ENCODE data around the gene GOLGA1. TPM values are rescaled to one million over a fixed set of nuclear protein-coding genes. Genes with fewer than 3 reads are reported as not detected.
"Not testable (repeated sequence)": the region's sequence is repeated elsewhere in the genome, so short reads cannot be mapped to it uniquely, and the experiment has no call there.

Gene GOLGA1
- 10.3 and 14.1 TPM in 2 replicates for total RNA-seq (2014; rRNA removed; shearing (Covaris generic); ENCODE audit: low replicate concordance)

GRCh38 chr9:124940894-124941678, at the start of gene GOLGA1:
Gene GOLGA1, minus strand, starts transcription at chr9:124941083. Its CDS starts 2,372 bp downstream, at chr9:124938711.
- in situ Hi-C loops (cut with HindIII; ENCODE audit: low pct_unique_long_range_greater_than_20kb, low sequenced_read_pairs), result no loop called here
- DNase-seq (ENCODE audit: low read depth), result peak; percentile 96

GRCh38 chr9:124983698-124984097, 42.8 kb upstream of the GOLGA1 start:
- in situ Hi-C loops (cut with HindIII; ENCODE audit: low pct_unique_long_range_greater_than_20kb, low sequenced_read_pairs), result no loop called here
- no peak for DNase-seq (ENCODE audit: low read depth)

- DNase-seq (ENCODE audit: low read depth), result no peak
- in situ Hi-C loops (cut with HindIII; ENCODE audit: low pct_unique_long_range_greater_than_20kb, low sequenced_read_pairs), result no loop called here
Measured at GRCh38 chr9:124980431-124980830, 39.5 kb upstream of the GOLGA1 start.

- in situ Hi-C loops (cut with HindIII; ENCODE audit: low pct_unique_long_range_greater_than_20kb, low sequenced_read_pairs), result no loop called here
- no peak for DNase-seq (ENCODE audit: low read depth)
Measured at GRCh38 chr9:124975131-124975530, 34.2 kb upstream of the GOLGA1 start.

GRCh38 chr9:124973807-124974206, 32.9 kb upstream of the GOLGA1 start:
- in situ Hi-C loops (cut with HindIII; ENCODE audit: low pct_unique_long_range_greater_than_20kb, low sequenced_read_pairs), result no loop called here
- DNase-seq (ENCODE audit: low read depth), result no peak

- in situ Hi-C loops (cut with HindIII; ENCODE audit: low pct_unique_long_range_greater_than_20kb, low sequenced_read_pairs), result no loop called here
- DNase-seq (ENCODE audit: low read depth), result no peak
Measured at GRCh38 chr9:124972241-124972770, 31.4 kb upstream of the GOLGA1 start.

GRCh38 chr9:124969401-124969800, 28.5 kb upstream of the GOLGA1 start:
- in situ Hi-C loops (cut with HindIII; ENCODE audit: low pct_unique_long_range_greater_than_20kb, low sequenced_read_pairs), result no loop called here
- DNase-seq (ENCODE audit: low read depth), result no peak

GRCh38 chr9:124968238-124968637, 27.4 kb upstream of the GOLGA1 start:
- no peak for DNase-seq (ENCODE audit: low read depth)
- in situ Hi-C loops (cut with HindIII; ENCODE audit: low pct_unique_long_range_greater_than_20kb, low sequenced_read_pairs), result no loop called here

- DNase-seq (ENCODE audit: low read depth); in situ Hi-C loops (cut with HindIII; ENCODE audit: low pct_unique_long_range_greater_than_20kb, low sequenced_read_pairs): not testable (repeated sequence)
Measured at GRCh38 chr9:124965775-124966568, 25.1 kb upstream of the GOLGA1 start.

- in situ Hi-C loops (cut with HindIII; ENCODE audit: low pct_unique_long_range_greater_than_20kb, low sequenced_read_pairs), result no loop called here
- no peak for DNase-seq (ENCODE audit: low read depth)
Measured at GRCh38 chr9:124964604-124965003, 23.7 kb upstream of the GOLGA1 start.

- DNase-seq (ENCODE audit: low read depth), result no peak
- in situ Hi-C loops (cut with HindIII; ENCODE audit: low pct_unique_long_range_greater_than_20kb, low sequenced_read_pairs), result no loop called here
Measured at GRCh38 chr9:124964056-124964455, 23.2 kb upstream of the GOLGA1 start.

- in situ Hi-C loops (cut with HindIII; ENCODE audit: low pct_unique_long_range_greater_than_20kb, low sequenced_read_pairs), result no loop called here
- DNase-seq (ENCODE audit: low read depth), result no peak
Measured at GRCh38 chr9:124960409-124960752, 19.5 kb upstream of the GOLGA1 start.

- DNase-seq (ENCODE audit: low read depth); in situ Hi-C loops (cut with HindIII; ENCODE audit: low pct_unique_long_range_greater_than_20kb, low sequenced_read_pairs): not testable (repeated sequence)
Measured at GRCh38 chr9:124959671-124960408, 19.0 kb upstream of the GOLGA1 start.

GRCh38 chr9:124954255-124954654, 13.4 kb upstream of the GOLGA1 start:
- in situ Hi-C loops (cut with HindIII; ENCODE audit: low pct_unique_long_range_greater_than_20kb, low sequenced_read_pairs), result no loop called here
- DNase-seq (ENCODE audit: low read depth), result no peak

- in situ Hi-C loops (cut with HindIII; ENCODE audit: low pct_unique_long_range_greater_than_20kb, low sequenced_read_pairs), result no loop called here
- DNase-seq (ENCODE audit: low read depth), result no peak
Measured at GRCh38 chr9:124950050-124950718, 9.3 kb upstream of the GOLGA1 start.

- in situ Hi-C loops (cut with HindIII; ENCODE audit: low pct_unique_long_range_greater_than_20kb, low sequenced_read_pairs), result no loop called here
- DNase-seq (ENCODE audit: low read depth), result no peak
Measured at GRCh38 chr9:124949387-124949786, 8.5 kb upstream of the GOLGA1 start.

- DNase-seq (ENCODE audit: low read depth), result no peak
- in situ Hi-C loops (cut with HindIII; ENCODE audit: low pct_unique_long_range_greater_than_20kb, low sequenced_read_pairs), result no loop called here
Measured at GRCh38 chr9:124947727-124948391, 7.0 kb upstream of the GOLGA1 start.

GRCh38 chr9:124946167-124946566, 5.3 kb upstream of the GOLGA1 start:
- no peak for DNase-seq (ENCODE audit: low read depth)
- in situ Hi-C loops (cut with HindIII; ENCODE audit: low pct_unique_long_range_greater_than_20kb, low sequenced_read_pairs), result no loop called here
